ENCODE data around the gene CUX1. TPM values are rescaled to one million over a fixed set of nuclear protein-coding genes. Genes with fewer than 3 reads are reported as not detected.

The CUX1 gene
- polyA plus RNA-seq, 4 donors = 29.2 to 77.5 (median 32.3) TPM

- Histone ChIP-seq H3K4me1 (ENCODE audit: control insufficient read depth in 3 of 3, insufficient read depth in 2 of 3, low read depth in 1 of 3, low read length in 2 of 3) (no peaks in the 10 kb centered on the region), H3K27me3 (ENCODE audit: control insufficient read depth in 3 of 3, insufficient read depth in 3 of 3, low read length in 3 of 3) (no peaks in the 10 kb centered on the region), H3K9me3 (ENCODE audit: control insufficient read depth in 2 of 2, insufficient read depth in 1 of 2, low read depth in 1 of 2, low read length in 1 of 2) (no peaks in the 10 kb centered on the region), H3K4me3 (ENCODE audit: low read depth in 1 of 3, low read length in 3 of 3) (no peak overlapping the region), H3K27ac (ENCODE audit: low read depth in 1 of 3, low read length in 2 of 3) (no peak overlapping the region), H3K36me3 (ENCODE audit: control insufficient read depth in 3 of 3, insufficient read depth in 2 of 3, low read depth in 1 of 3, low read length in 3 of 3) (peaks cover 5 to 81% (median 9%) of the 10 kb centered on the region in 3 donors)
- FAIRE-seq (no peak), DNase-seq (no peak)
- WGBS, 3 donors = 95 to 96% (median 96%) methylated on average over 4 of the region's 4 CpGs
These were observed 366.9 kb downstream of the CUX1 start for GRCh38 chr7:102184303-102184702.

DNA sequence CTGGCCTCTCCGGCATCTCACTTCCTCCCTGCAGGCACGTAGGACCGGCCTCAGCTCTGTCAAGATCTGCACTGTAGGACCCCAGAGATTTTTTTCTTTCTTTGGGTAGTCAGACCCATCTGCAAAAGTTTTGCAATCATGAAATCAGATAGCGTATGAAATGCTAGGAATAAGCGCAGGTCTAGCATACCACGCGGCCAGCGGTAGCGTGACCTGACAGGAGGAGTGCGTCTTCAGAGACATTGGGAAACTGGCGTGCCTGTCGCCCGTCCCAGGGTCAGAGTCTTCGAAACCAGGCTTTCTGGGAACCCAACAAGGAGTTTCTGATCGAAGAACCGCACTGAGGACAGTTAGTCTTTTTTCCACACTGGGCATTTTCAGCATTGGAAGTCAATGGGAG is 368.4 kb downstream of the CUX1 start:
- peaks cover 6 to 82% (median 7%) of the 10 kb centered on the region in 3 donors for H3K36me3 ChIP-seq (ENCODE audit: control insufficient read depth in 3 of 3, insufficient read depth in 2 of 3, low read depth in 1 of 3, low read length in 3 of 3)
- H3K9me3 ChIP-seq (ENCODE audit: control insufficient read depth in 2 of 2, insufficient read depth in 1 of 2, low read depth in 1 of 2, low read length in 1 of 2) = no peaks in the 10 kb centered on the region
- H3K27ac ChIP-seq (ENCODE audit: low read depth in 1 of 3, low read length in 2 of 3) = no peak overlapping the region
- WGBS, 3 donors = 96 to 97% (median 96%) methylated on average over 16 of the region's 16 CpGs
- no peak for DNase-seq
- no peaks in the 10 kb centered on the region for H3K27me3 ChIP-seq (ENCODE audit: control insufficient read depth in 3 of 3, insufficient read depth in 3 of 3, low read length in 3 of 3)
- no peak overlapping the region for H3K4me3 ChIP-seq (ENCODE audit: low read depth in 1 of 3, low read length in 3 of 3)
- H3K4me1 ChIP-seq (ENCODE audit: control insufficient read depth in 3 of 3, insufficient read depth in 2 of 3, low read depth in 1 of 3, low read length in 2 of 3) = no peaks in the 10 kb centered on the region
- no peak for FAIRE-seq

DNA sequence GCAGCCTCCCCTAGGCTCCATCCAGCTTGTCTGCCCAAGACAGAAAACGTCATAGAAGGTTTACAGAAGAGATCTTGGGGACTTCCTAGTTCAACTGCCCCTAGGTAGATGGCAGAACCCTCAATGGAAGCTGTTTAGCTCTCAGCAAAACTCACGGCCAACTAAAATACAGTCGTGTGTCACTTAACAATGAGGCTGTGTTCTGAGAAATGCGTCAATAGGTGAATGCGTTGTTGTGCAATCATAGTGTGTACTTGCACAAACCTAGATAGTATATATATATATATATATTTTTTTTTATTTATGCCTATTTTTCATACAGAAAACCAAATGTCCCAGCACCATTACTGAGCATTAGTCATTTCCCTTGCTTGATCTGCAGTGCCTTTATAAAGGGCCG is 368.9 kb downstream of the CUX1 start:
- H3K27me3 ChIP-seq (ENCODE audit: control insufficient read depth in 3 of 3, insufficient read depth in 3 of 3, low read length in 3 of 3) = no peaks in the 10 kb centered on the region
- 94 to 96% (median 95%) methylated on average over 6 of the region's 6 CpGs for WGBS, 3 donors
- H3K27ac ChIP-seq (ENCODE audit: low read depth in 1 of 3, low read length in 2 of 3) = no peak overlapping the region
- H3K36me3 ChIP-seq (ENCODE audit: control insufficient read depth in 3 of 3, insufficient read depth in 2 of 3, low read depth in 1 of 3, low read length in 3 of 3) = peaks cover 7 to 83% (median 7%) of the 10 kb centered on the region in 3 donors
- DNase-seq = no peak
- no peaks in the 10 kb centered on the region for H3K4me1 ChIP-seq (ENCODE audit: control insufficient read depth in 3 of 3, insufficient read depth in 2 of 3, low read depth in 1 of 3, low read length in 2 of 3)
- H3K4me3 ChIP-seq (ENCODE audit: low read depth in 1 of 3, low read length in 3 of 3) = no peak overlapping the region
- FAIRE-seq = no peak
- H3K9me3 ChIP-seq (ENCODE audit: control insufficient read depth in 2 of 2, insufficient read depth in 1 of 2, low read depth in 1 of 2, low read length in 1 of 2) = no peaks in the 10 kb centered on the region

DNA sequence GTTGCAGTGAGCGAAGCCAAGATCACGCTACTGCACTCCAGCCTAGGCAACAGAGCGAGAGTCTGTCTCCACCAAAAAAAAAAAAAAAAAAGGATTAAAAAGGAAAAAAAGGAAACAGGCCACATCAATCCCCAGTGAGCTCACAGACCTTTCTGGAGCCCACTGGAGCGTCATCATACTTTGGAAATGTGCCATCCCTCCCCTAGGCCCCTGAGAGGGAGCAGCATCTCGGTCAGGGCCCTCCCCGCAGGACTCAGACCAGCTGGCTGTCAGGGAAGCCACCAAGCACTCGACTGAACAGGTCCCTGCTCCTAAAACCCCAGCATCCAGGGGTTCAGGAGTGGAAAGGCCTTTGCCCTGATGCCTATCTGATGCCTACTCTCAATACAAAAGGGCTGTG is 371.3 kb downstream of the CUX1 start:
- Histone ChIP-seq H3K4me1 (ENCODE audit: control insufficient read depth in 3 of 3, insufficient read depth in 2 of 3, low read depth in 1 of 3, low read length in 2 of 3) (no peaks in the 10 kb centered on the region), H3K36me3 (ENCODE audit: control insufficient read depth in 3 of 3, insufficient read depth in 2 of 3, low read depth in 1 of 3, low read length in 3 of 3) (peaks cover 7 to 90% (median 12%) of the 10 kb centered on the region in 3 donors), H3K27ac (ENCODE audit: low read depth in 1 of 3, low read length in 2 of 3) (no peak overlapping the region), H3K4me3 (ENCODE audit: low read depth in 1 of 3, low read length in 3 of 3) (no peak overlapping the region), H3K27me3 (ENCODE audit: control insufficient read depth in 3 of 3, insufficient read depth in 3 of 3, low read length in 3 of 3) (no peaks in the 10 kb centered on the region), H3K9me3 (ENCODE audit: control insufficient read depth in 2 of 2, insufficient read depth in 1 of 2, low read depth in 1 of 2, low read length in 1 of 2) (no peaks in the 10 kb centered on the region)
- 79 to 92% (median 91%) methylated on average over 7 of the region's 7 CpGs for WGBS, 3 donors
- DNase-seq (no peak), FAIRE-seq (no peak)

DNA sequence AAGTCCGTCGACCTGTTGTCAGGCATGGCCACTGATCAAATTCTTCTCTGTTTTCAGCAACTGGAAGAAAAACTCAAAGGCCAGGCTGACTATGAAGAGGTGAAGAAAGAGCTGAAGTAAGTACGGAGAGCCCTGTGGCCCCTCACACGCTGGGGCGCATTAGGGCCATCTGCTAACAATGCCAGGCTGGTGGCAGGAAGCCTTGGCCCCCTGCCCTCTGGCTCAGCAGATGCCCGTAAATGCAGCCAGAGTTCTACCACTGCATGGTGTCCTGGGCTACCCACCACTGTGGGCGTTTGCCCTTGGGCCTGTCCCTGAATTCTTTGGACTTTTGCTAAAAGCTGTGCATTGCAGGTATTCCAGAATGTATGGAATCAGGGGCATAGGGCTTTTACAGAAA is 372.3 kb downstream of the CUX1 start:
- Histone ChIP-seq H3K4me3 (ENCODE audit: low read depth in 1 of 3, low read length in 3 of 3) (no peak overlapping the region), H3K4me1 (ENCODE audit: control insufficient read depth in 3 of 3, insufficient read depth in 2 of 3, low read depth in 1 of 3, low read length in 2 of 3) (no peaks in the 10 kb centered on the region), H3K36me3 (ENCODE audit: control insufficient read depth in 3 of 3, insufficient read depth in 2 of 3, low read depth in 1 of 3, low read length in 3 of 3) (peaks cover 7 to 88% (median 12%) of the 10 kb centered on the region in 3 donors), H3K27ac (ENCODE audit: low read depth in 1 of 3, low read length in 2 of 3) (no peak overlapping the region), H3K27me3 (ENCODE audit: control insufficient read depth in 3 of 3, insufficient read depth in 3 of 3, low read length in 3 of 3) (no peaks in the 10 kb centered on the region), H3K9me3 (ENCODE audit: control insufficient read depth in 2 of 2, insufficient read depth in 1 of 2, low read depth in 1 of 2, low read length in 1 of 2) (no peaks in the 10 kb centered on the region)
- FAIRE-seq = no peak
- WGBS, 3 donors = 86 to 95% (median 93%) methylated on average over 7 of the region's 7 CpGs
- no peak for DNase-seq

- Histone ChIP-seq H3K4me1 (ENCODE audit: control insufficient read depth in 3 of 3, insufficient read depth in 2 of 3, low read depth in 1 of 3, low read length in 2 of 3) (no peaks in the 10 kb centered on the region), H3K27ac (ENCODE audit: low read depth in 1 of 3, low read length in 2 of 3) (no peak overlapping the region), H3K4me3 (ENCODE audit: low read depth in 1 of 3, low read length in 3 of 3) (no peak overlapping the region), H3K9me3 (ENCODE audit: control insufficient read depth in 2 of 2, insufficient read depth in 1 of 2, low read depth in 1 of 2, low read length in 1 of 2) (no peaks in the 10 kb centered on the region), H3K36me3 (ENCODE audit: control insufficient read depth in 3 of 3, insufficient read depth in 2 of 3, low read depth in 1 of 3, low read length in 3 of 3) (peaks cover 4 to 90% (median 10%) of the 10 kb centered on the region in 3 donors), H3K27me3 (ENCODE audit: control insufficient read depth in 3 of 3, insufficient read depth in 3 of 3, low read length in 3 of 3) (no peaks in the 10 kb centered on the region)
- 88 to 94% (median 93%) methylated on average over 13 of the region's 13 CpGs for WGBS, 3 donors
- no peak for DNase-seq
- FAIRE-seq = no peak
These were observed 373.4 kb downstream of the CUX1 start for GRCh38 chr7:102190776-102191350.

DNA sequence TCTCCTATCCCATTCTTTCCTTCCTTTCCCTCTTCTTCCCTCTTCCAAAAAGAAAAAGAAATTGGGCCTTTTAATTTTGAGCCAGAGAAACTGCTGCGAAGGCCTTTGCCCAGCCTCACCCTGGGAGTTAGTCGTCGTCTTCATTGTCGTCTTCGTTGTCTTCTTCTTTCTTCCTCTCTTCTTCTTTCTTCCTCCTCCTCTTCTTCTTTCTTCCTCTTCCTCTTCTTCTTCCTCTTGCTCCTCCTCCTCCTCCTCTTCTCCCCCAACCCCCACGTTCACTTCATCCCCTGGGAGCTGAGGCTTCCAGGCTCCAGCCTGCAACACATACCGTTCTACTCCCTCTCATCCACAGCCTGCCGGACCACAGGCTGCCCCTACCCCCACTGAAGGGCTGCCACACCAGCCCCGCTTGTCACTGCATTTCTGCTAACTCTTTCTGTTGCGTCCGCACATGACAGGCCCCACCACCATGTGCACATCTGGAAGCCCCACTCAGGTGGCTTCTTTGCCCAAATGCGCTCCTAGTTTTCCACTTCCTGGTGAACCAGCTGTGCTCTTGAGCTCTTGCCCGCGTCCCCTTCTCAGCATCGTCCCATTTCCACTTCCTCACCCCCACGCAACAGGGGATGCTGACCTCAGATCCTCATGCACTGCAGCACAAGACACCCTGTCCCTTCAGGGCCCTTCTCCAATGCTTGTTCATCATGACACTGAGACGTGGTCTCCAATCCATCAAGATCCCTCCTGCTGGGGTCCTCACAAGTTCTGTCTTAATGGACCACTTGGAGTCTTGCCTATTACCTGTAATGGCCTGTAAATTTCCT is 374.3 kb downstream of the CUX1 start:
- FAIRE-seq (no peak), DNase-seq (no peak)
- Histone ChIP-seq H3K4me3 (ENCODE audit: low read depth in 1 of 3, low read length in 3 of 3) (no peak overlapping the region), H3K36me3 (ENCODE audit: control insufficient read depth in 3 of 3, insufficient read depth in 2 of 3, low read depth in 1 of 3, low read length in 3 of 3) (peaks cover 3 to 90% (median 13%) of the 10 kb centered on the region in 3 donors), H3K27me3 (ENCODE audit: control insufficient read depth in 3 of 3, insufficient read depth in 3 of 3, low read length in 3 of 3) (no peaks in the 10 kb centered on the region), H3K27ac (ENCODE audit: low read depth in 1 of 3, low read length in 2 of 3) (no peak overlapping the region), H3K4me1 (ENCODE audit: control insufficient read depth in 3 of 3, insufficient read depth in 2 of 3, low read depth in 1 of 3, low read length in 2 of 3) (no peaks in the 10 kb centered on the region), H3K9me3 (ENCODE audit: control insufficient read depth in 2 of 2, insufficient read depth in 1 of 2, low read depth in 1 of 2, low read length in 1 of 2) (no peaks in the 10 kb centered on the region)
- WGBS, 3 donors = 92% methylated on average over 17 of the region's 17 CpGs

DNA sequence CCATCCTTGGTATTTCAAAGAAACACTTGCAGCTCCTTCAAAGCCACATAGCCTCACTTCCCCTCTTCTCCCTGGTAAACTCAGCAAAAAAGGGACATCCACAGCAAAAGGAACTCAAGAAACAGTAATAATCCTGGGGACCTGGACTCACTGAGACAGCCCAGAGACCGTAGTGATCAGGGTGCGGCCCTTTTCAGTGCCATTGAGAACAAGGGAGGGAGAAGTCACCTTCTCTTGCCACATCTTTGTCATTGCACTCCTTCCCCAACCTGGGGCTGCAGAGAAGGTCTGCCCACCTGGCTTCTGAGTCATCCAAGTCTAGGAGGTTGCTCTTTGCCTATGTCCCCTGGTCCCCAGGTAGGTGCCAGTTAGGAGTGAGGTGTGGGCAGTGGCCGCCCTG is 375.4 kb downstream of the CUX1 start:
- 98 to 100% (median 99%) methylated on average over 3 of the region's 3 CpGs for WGBS, 3 donors
- Histone ChIP-seq H3K36me3 (ENCODE audit: control insufficient read depth in 3 of 3, insufficient read depth in 2 of 3, low read depth in 1 of 3, low read length in 3 of 3) (peaks cover 3 to 90% (median 14%) of the 10 kb centered on the region in 3 donors), H3K4me3 (ENCODE audit: low read depth in 1 of 3, low read length in 3 of 3) (no peak overlapping the region)

More for the DNA sequence above, 375.4 kb downstream of the CUX1 start:
- H3K27me3 ChIP-seq (ENCODE audit: control insufficient read depth in 3 of 3, insufficient read depth in 3 of 3, low read length in 3 of 3) = no peaks in the 10 kb centered on the region
- H3K4me1 ChIP-seq (ENCODE audit: control insufficient read depth in 3 of 3, insufficient read depth in 2 of 3, low read depth in 1 of 3, low read length in 2 of 3) = no peaks in the 10 kb centered on the region
- DNase-seq = no peak
- no peak for FAIRE-seq
- H3K27ac ChIP-seq (ENCODE audit: low read depth in 1 of 3, low read length in 2 of 3) = no peak overlapping the region
- H3K9me3 ChIP-seq (ENCODE audit: control insufficient read depth in 2 of 2, insufficient read depth in 1 of 2, low read depth in 1 of 2, low read length in 1 of 2) = no peaks in the 10 kb centered on the region

All from small intestine (tissue), 7 donors.